Lower lobe of right lung (tissue), 2 donors: Measurements from ENCODE around the gene MRGPRF. TPM values are rescaled to one million over a fixed set of nuclear protein-coding genes. Genes with fewer than 3 reads are reported as not detected.

ENCODE experiments used
- ATAC-seq, 2 donors: fragments of 200-7000 bp; cut with Tn5 transposase; one replicate each; pipeline ENCODE4 v1.9.1; 2020 to 2022; ENCODE audit warnings: mild to moderate bottlenecking in 2 of 2, moderate library complexity in 2 of 2
- DNase-seq: peaks from one replicate; pipeline ENCODE4 v3.0.0-alpha.2; 2020
- H3K27ac ChIP-seq: fragments of 200-600 bp; one replicate; pipeline ENCODE4 v1.8.0; 2022
- H3K27me3 ChIP-seq: fragments of 200-600 bp; one replicate; pipeline ENCODE4 v1.8.0; 2022; ENCODE audit warnings: low read depth
- H3K36me3 ChIP-seq: fragments of 200-600 bp; one replicate; pipeline ENCODE4 v1.8.0; 2022; ENCODE audit warnings: mild to moderate bottlenecking
- H3K4me1 ChIP-seq: fragments of 200-600 bp; one replicate; pipeline ENCODE4 v1.8.0; 2022
- H3K4me3 ChIP-seq: fragments of 200-600 bp; one replicate; pipeline ENCODE4 v1.8.0; 2022; ENCODE audit warnings: mild to moderate bottlenecking
- H3K9me3 ChIP-seq: fragments of 200-600 bp; one replicate; pipeline ENCODE4 v1.8.0; 2022
- intact Hi-C: fragments of 100-400 bp; cut with DNase I; formaldehyde crosslinking; loops from one replicate; pipeline ENCODE4 v1.11.0; 2022
- total RNA-seq: library from RNA; stranded (reverse); fragmentation: NEBNext Ultra II Directional; extraction: Animal tissue kit (Norgen Biotek cat#: 25700); gene quantifications from one replicate; pipeline ENCODE4 v1.2.1, GENCODE V29; 2021
- TF ChIP-seq, protein P1 (sequence below): fragments of 200-600 bp; IDR thresholded peaks from one replicate; pipeline ENCODE4 v1.8.0; 2022; ENCODE audit warnings: antibody characterized with exemption, mild to moderate bottlenecking
- donor health status: DM: no; HTN: yes; CAD: no; lungs with severe emphysema.

MRGPRF gene
- total RNA-seq, 1 donor from 2014 or later: 11.5 TPM

DNA sequence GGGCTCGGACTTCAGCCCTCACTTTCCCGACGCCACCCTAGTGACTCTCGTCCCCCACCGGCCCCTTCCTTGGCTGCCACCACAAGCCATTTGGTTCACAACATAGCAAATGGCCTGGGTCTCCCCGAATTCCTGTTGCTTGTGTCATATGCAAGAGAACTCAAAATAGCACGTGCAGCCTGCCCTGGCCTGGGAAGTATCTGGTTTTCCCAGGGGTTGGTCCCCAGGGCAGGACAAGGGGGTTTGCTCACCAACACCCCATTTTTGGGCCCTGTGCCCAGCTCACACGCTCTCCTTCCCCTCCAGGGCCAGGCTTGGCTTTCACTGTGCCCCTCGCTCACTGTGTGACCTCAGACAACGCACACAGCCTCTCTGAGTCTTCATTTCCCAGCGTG, 22.9 kb upstream of the MRGPRF start:
- no peaks in the 10 kb centered on the region for H3K27me3 ChIP-seq
- no peaks in the 10 kb centered on the region for H3K4me1 ChIP-seq
- H3K4me3 ChIP-seq: no peak overlapping the region
- intact Hi-C loops: no loop called here
- peak overlapping the region; percentile 11 for H3K27ac ChIP-seq
- TF ChIP-seq, protein P1, sequence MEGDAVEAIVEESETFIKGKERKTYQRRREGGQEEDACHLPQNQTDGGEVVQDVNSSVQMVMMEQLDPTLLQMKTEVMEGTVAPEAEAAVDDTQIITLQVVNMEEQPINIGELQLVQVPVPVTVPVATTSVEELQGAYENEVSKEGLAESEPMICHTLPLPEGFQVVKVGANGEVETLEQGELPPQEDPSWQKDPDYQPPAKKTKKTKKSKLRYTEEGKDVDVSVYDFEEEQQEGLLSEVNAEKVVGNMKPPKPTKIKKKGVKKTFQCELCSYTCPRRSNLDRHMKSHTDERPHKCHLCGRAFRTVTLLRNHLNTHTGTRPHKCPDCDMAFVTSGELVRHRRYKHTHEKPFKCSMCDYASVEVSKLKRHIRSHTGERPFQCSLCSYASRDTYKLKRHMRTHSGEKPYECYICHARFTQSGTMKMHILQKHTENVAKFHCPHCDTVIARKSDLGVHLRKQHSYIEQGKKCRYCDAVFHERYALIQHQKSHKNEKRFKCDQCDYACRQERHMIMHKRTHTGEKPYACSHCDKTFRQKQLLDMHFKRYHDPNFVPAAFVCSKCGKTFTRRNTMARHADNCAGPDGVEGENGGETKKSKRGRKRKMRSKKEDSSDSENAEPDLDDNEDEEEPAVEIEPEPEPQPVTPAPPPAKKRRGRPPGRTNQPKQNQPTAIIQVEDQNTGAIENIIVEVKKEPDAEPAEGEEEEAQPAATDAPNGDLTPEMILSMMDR: no peak
- H3K36me3 ChIP-seq: no peaks in the 10 kb centered on the region
- no peak for ATAC-seq
- no peaks in the 10 kb centered on the region for H3K9me3 ChIP-seq
- no peak for DNase-seq

- Histone ChIP-seq H3K4me3 (no peak overlapping the region), H3K27me3 (no peaks in the 10 kb centered on the region), H3K36me3 (no peaks in the 10 kb centered on the region), H3K27ac (peak overlapping the region; percentile 11), H3K9me3 (no peaks in the 10 kb centered on the region), H3K4me1 (no peaks in the 10 kb centered on the region)
- TF ChIP-seq, protein P1: no peak
- intact Hi-C loops: no loop called here
- ATAC-seq (no peak), DNase-seq (no peak)
Observed at GRCh38 chr11:69035150-69035945, 22.3 kb upstream of the MRGPRF start.

DNA sequence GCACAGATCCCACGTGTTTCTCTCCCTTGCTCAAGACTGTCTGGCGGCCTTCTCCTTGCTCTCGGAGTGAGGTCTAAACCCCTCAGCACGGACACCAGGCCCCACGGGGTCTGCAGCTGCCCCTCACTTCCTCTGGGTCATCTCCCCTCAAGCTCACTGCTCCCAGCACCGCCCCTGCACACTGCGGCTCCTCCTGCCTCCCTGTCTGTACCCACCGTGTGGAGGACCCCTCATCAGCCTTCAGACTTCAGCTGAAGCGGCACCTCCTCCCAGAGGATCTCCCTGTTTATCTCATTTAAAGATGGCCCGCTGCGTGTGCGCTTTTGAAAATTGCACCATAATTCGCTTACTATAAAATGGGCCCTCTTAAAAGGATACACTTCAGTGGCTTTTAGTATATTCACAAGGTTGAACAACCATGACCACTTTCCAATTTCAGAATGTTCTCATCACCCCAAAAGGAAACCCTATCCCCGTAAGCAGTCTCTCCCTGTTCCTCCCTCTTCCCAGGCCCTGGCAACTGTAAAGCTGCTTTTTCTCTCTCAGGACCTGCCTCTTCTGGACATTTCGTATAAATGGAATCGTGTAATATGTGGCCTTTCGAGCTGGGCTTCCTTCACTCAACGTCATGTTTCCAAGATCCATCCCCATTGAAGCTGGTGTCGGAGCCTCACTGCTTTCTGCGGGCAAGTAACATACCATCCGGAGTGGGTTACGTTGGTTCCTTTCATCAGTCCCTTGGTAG, 21.2 kb upstream of the MRGPRF start:
- Histone ChIP-seq H3K27me3 (no peaks in the 10 kb centered on the region), H3K9me3 (no peaks in the 10 kb centered on the region), H3K4me1 (peaks cover 6% of the 10 kb centered on the region), H3K27ac (no peak overlapping the region), H3K4me3 (no peak overlapping the region), H3K36me3 (no peaks in the 10 kb centered on the region)
- ATAC-seq (no peak), DNase-seq (no peak)
- TF ChIP-seq, protein P1: no peak
- intact Hi-C loops: no loop called here

GRCh38 chr11:69033431-69033830, 20.4 kb upstream of the MRGPRF start:
- intact Hi-C loops: no loop called here
- no peaks in the 10 kb centered on the region for H3K27me3 ChIP-seq
- TF ChIP-seq, protein P1: no peak

DNA sequence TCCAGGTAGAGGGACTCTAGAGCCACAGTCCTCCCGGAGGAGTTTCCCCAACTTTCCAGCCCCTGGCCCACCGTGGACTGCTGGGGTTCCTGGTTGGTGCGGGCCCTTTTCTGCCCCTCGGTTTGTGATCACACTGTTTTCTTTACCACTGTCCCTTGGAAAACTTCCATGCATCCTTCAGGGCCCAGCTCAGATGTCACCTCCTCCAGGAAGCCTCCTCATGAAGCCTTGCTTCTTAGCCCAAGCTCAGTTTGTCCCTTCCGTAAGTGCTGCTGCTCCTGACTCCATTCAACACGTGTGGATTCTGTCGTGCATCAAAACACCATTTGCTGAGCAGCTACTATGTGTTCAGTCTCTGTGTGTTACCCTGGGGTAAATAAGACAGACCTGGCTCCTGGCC, 19.8 kb upstream of the MRGPRF start:
- Histone ChIP-seq H3K27me3 (no peaks in the 10 kb centered on the region), H3K4me3 (no peak overlapping the region), H3K36me3 (no peaks in the 10 kb centered on the region), H3K27ac (no peak overlapping the region), H3K9me3 (no peaks in the 10 kb centered on the region), H3K4me1 (peaks cover 11% of the 10 kb centered on the region)
- no peak for ATAC-seq
- no peak for DNase-seq
- intact Hi-C loops: no loop called here
- TF ChIP-seq, protein P1: no peak

More at GRCh38 chr11:69033431-69033830, 20.4 kb upstream of the MRGPRF start:
- H3K4me3 ChIP-seq: no peak overlapping the region
- DNase-seq (no peak), ATAC-seq (no peak)
- no peaks in the 10 kb centered on the region for H3K36me3 ChIP-seq
- no peak overlapping the region for H3K27ac ChIP-seq
- H3K4me1 ChIP-seq: peaks cover 6% of the 10 kb centered on the region
- H3K9me3 ChIP-seq: no peaks in the 10 kb centered on the region
